EH (cell line): Measurements from ENCODE around the gene DOK6.

Experiments
- DNase-seq: peaks from one replicate; pipeline ENCODE4 v3.0.0-alpha.2; 2015; ENCODE audit warnings: low read depth

The DOK6 gene

GRCh38 chr18:69689121-69689759, 288.6 kb downstream of the DOK6 start:
- DNase-seq = no peak

- DNase-seq = no peak
These were observed 290.5 kb downstream of the DOK6 start for GRCh38 chr18:69691008-69691760.

GRCh38 chr18:69697069-69697468, 296.4 kb downstream of the DOK6 start:
- DNase-seq = no peak

- DNase-seq = no peak
These were observed 297.0 kb downstream of the DOK6 start for GRCh38 chr18:69697689-69698088.

GRCh38 chr18:69701305-69701704, 300.6 kb downstream of the DOK6 start:
- no peak for DNase-seq

- no peak for DNase-seq
These were observed 302.8 kb downstream of the DOK6 start for GRCh38 chr18:69703461-69703860.

GRCh38 chr18:69705987-69706386, 305.3 kb downstream of the DOK6 start:
- no peak for DNase-seq

- no peak for DNase-seq
These were observed 308.2 kb downstream of the DOK6 start for GRCh38 chr18:69708844-69709243.

- DNase-seq = no peak
These were observed 314.6 kb downstream of the DOK6 start for GRCh38 chr18:69715191-69715795.

GRCh38 chr18:69717586-69717985, 316.9 kb downstream of the DOK6 start:
- DNase-seq = no peak

GRCh38 chr18:69718912-69719547, 318.3 kb downstream of the DOK6 start:
- DNase-seq = no peak

GRCh38 chr18:69720422-69720821, 319.7 kb downstream of the DOK6 start:
- no peak for DNase-seq

- no peak for DNase-seq
These were observed 322.7 kb downstream of the DOK6 start for GRCh38 chr18:69723434-69723833.

GRCh38 chr18:69725009-69725408, 324.3 kb downstream of the DOK6 start:
- DNase-seq = no peak

- DNase-seq = no peak
These were observed 325.3 kb downstream of the DOK6 start for GRCh38 chr18:69725855-69726508.

GRCh38 chr18:69727912-69728572, 327.4 kb downstream of the DOK6 start:
- DNase-seq = no peak

- no peak for DNase-seq
These were observed 330.0 kb downstream of the DOK6 start for GRCh38 chr18:69730664-69731063.

- no peak for DNase-seq
These were observed 333.8 kb downstream of the DOK6 start for GRCh38 chr18:69734536-69734935.

GRCh38 chr18:69736730-69737129, 336.0 kb downstream of the DOK6 start:
- no peak for DNase-seq

- no peak for DNase-seq
These were observed 337.2 kb downstream of the DOK6 start for GRCh38 chr18:69737851-69738250.

- DNase-seq = no peak
These were observed 346.7 kb downstream of the DOK6 start for GRCh38 chr18:69747388-69747787.
